Chondrocyte (in vitro differentiated cells): ENCODE measurements around the gene LIN7B. TPM values are rescaled to one million over a fixed set of nuclear protein-coding genes. Genes with fewer than 3 reads are reported as not detected.
A peak's percentile ranks its signal among the peaks of the same experiment; 100 is the strongest.

ENCODE experiments used
- DNase-seq: peaks from one replicate; pipeline ENCODE4 v3.0.0; 2021; ENCODE audit warnings: mixed read lengths, low spot score
- H3K27ac Mint-ChIP-seq: one replicate; pipeline ENCODE4 v1.8.0; 2021; ENCODE audit warnings: mild to moderate bottlenecking, moderate library complexity, mixed read lengths; ENCODE audit not compliant: unreplicated experiment
- H3K27me3 Mint-ChIP-seq: 2 replicates; pipeline ENCODE4 v1.8.0; 2021; ENCODE audit warnings: low read depth, mixed read lengths
- H3K36me3 Mint-ChIP-seq: 2 replicates; pipeline ENCODE4 v1.8.0; 2021; ENCODE audit warnings: low read depth, mixed read lengths
- H3K4me1 Mint-ChIP-seq: 2 replicates; pipeline ENCODE4 v1.8.0; 2021; ENCODE audit warnings: low read depth, mild to moderate bottlenecking, mixed read lengths
- H3K4me3 Mint-ChIP-seq: one replicate; pipeline ENCODE4 v1.8.0; 2021; ENCODE audit warnings: mild to moderate bottlenecking, moderate library complexity, mixed read lengths; ENCODE audit not compliant: unreplicated experiment
- H3K9me3 Mint-ChIP-seq: 2 replicates; pipeline ENCODE4 v1.8.0; 2021; ENCODE audit warnings: low read depth, mixed read lengths
- total RNA-seq: library from RNA; stranded (reverse); gene quantifications from 3 replicates; pipeline ENCODE4 v1.2.1, GENCODE V29; 2021
- TF ChIP-seq, protein P1 (sequence below): fragments of 200-600 bp; sonication (generic); IDR thresholded peaks from 2 replicates; pipeline ENCODE4 v1.5.0; 2021; ENCODE audit warnings: antibody characterized with exemption, mild to moderate bottlenecking, moderate library complexity

LIN7B gene
- total RNA-seq, 1 donor from 2014 or later, result 13.9 TPM

DNA sequence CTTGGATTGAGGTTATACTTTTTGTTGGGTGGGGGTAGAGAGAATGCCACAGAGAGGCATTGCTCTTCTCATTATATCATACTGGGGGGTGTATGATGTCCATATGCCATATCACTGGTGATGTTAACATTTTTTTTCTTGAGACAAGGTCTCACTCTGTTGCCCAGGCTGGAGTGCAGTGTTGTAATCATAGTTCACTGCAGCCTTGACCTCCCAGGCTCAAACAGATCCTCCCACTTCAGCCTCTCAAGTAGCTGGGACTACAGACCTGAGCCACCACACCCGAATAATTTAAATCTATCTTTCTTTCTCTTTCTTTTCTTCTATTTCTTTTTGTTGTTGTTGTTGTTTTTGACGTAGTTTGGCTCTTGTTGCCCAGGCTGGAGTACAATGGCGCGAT lies 33.8 kb upstream of the LIN7B start:
- H3K27me3 Mint-ChIP-seq, result no peaks in the 10 kb centered on the region
- TF ChIP-seq, protein P1, sequence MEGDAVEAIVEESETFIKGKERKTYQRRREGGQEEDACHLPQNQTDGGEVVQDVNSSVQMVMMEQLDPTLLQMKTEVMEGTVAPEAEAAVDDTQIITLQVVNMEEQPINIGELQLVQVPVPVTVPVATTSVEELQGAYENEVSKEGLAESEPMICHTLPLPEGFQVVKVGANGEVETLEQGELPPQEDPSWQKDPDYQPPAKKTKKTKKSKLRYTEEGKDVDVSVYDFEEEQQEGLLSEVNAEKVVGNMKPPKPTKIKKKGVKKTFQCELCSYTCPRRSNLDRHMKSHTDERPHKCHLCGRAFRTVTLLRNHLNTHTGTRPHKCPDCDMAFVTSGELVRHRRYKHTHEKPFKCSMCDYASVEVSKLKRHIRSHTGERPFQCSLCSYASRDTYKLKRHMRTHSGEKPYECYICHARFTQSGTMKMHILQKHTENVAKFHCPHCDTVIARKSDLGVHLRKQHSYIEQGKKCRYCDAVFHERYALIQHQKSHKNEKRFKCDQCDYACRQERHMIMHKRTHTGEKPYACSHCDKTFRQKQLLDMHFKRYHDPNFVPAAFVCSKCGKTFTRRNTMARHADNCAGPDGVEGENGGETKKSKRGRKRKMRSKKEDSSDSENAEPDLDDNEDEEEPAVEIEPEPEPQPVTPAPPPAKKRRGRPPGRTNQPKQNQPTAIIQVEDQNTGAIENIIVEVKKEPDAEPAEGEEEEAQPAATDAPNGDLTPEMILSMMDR, result no peak
- H3K27ac Mint-ChIP-seq, result no peak overlapping the region
- no peak overlapping the region for H3K4me3 Mint-ChIP-seq
- no peaks in the 10 kb centered on the region for H3K36me3 Mint-ChIP-seq
- no peaks in the 10 kb centered on the region for H3K9me3 Mint-ChIP-seq
- peaks cover 8% of the 10 kb centered on the region for H3K4me1 Mint-ChIP-seq
- no peak for DNase-seq

DNA sequence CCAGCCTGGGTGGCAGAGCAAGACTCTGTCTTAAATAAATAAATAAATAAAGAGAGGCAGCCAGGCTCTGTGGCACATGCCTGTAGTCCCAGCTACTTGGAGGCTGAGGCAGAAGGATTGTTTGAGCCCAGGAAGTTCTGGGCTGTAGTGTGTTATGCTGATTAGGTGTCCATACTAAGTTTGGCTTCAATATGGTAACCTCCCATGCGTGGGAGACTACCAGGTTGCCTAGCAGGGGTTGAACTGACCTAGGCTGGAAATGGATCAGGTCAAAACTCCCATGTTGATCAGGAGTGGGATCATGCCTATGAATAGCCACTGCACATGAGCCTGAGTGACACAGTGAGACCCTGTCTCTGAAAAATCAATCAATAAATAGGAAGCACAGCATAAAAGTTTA lies 32.9 kb upstream of the LIN7B start:
- TF ChIP-seq, protein P1, result no peak
- Mint-ChIP-seq H3K27me3 (no peaks in the 10 kb centered on the region), H3K36me3 (peaks cover 1% of the 10 kb centered on the region), H3K4me3 (no peak overlapping the region), H3K4me1 (peaks cover 13% of the 10 kb centered on the region), H3K27ac (no peak overlapping the region), H3K9me3 (no peaks in the 10 kb centered on the region)
- no peak for DNase-seq

DNA sequence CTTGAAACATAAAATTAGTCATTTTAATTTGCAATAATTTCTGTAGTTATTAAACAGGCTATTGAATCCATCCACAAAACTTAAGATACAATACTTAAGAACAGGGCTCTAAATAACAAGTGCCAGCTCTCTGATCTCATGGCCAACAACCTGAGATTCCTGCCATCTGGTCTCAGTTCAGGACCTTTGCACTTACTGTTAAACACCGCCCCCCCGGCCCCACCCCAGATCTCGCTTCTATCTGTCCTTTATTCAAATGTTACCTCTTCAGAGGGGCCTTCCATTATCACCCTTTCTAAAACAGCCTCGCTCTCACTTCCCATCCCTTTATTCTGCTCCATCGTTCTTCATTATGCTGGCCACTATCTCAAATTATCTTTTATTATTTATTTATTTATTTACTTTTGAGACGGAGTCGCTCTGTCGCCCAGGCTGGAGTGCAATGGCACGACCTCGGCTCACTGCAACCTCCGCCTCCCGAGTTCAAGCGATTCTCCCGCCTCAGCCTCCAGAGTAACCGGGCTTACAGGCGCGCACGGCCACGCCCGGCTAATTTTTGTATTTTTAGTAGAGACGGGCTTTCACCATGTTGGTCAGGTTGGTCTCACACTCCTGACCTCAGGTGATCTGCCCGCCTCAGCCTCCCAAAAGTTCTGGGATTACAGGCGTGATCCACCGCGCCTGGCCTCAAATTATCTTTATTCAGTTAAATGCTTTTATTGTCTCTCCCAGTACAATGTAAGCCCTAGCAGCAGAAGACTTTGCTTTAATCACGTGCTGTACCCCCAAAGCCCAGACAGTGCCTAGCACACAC lies 29.8 kb upstream of the LIN7B start:
- no peak for DNase-seq

DNA sequence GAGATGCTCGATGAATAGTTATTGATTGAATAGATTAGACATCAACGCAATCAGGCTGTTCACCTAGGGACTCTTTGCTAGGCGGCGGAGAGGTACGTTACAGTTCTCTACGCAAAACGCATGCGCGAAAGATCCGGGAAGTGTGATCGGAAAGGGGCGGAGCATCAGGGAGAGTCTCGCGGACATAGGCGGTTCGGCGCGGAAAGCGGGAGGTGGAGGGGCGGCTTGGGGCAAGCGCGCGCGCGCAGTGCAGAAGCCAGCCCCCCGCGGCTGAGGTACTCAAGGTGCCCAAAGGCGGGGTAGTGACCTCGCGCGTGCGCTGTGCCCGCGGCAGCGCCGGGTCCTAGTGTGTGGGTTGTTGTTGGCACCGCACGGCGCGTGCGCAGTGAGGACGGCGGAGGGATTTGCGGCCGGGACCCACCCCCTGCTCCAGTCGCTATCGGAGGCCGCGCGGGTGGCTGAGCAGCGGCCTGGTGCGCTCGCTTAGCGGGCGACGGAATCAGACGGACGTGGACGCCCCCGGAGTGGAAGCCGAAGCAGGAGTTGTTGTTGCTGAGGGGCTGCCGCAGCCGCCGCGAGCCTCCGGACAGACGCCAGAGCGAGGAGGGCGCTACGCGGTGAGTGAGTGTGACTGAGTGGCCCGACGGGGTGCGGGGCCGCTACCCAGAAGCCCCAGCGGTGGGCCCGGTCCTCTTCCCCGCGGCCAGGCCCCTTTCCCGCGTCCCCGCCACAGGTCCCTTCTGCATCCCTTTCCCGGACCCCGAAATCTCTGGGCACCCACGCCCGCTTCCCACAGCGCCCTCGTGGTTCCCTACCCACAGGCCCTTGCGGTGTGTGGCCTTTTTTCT lies 28.9 kb upstream of the LIN7B start, which contains the start of gene SNRNP70:
SNRNP70 (plus strand) TSS at position 432 of the 848 bp plus-strand sequence. CDS start 964 bp downstream, outside the sequence.
- Mint-ChIP-seq H3K4me3 (peak within 1 kb of the TSS; percentile 99), H3K9me3 (no peaks in the 10 kb centered on the region), H3K4me1 (peaks cover 37% of the 10 kb centered on the region), H3K27me3 (no peaks in the 10 kb centered on the region), H3K27ac (peak within 1 kb of the TSS; percentile 97), H3K36me3 (peaks cover 10% of the 10 kb centered on the region)
- TF ChIP-seq, protein P1, result peak; percentile 18
- peak; percentile 100 for DNase-seq

More for the DNA sequence above, 29.8 kb upstream of the LIN7B start:
- H3K4me1 Mint-ChIP-seq, result peaks cover 37% of the 10 kb centered on the region
- H3K27me3 Mint-ChIP-seq, result no peaks in the 10 kb centered on the region
- peak overlapping the region; percentile 99 for H3K4me3 Mint-ChIP-seq
- peak overlapping the region; percentile 97 for H3K27ac Mint-ChIP-seq
- H3K9me3 Mint-ChIP-seq, result no peaks in the 10 kb centered on the region
- TF ChIP-seq, protein P1, result no peak
- peaks cover 9% of the 10 kb centered on the region for H3K36me3 Mint-ChIP-seq

DNA sequence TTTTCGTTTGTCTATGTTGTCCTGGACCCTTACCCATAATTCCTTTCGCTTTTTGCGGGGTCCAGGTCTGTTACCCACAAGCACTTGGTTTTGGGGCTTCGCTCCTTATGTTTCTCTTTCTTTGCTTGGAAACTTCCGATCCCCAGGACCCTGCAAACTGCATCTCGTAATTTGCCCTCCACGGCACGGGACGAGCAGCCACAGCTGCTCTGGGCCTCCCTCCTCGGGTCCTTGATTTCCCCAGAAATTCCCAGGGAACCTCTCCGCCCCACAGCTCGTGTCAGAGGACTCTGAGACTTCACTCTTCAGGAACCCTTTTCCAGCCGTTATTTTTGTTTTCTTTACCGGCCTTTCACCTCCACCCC lies 28.3 kb upstream of the LIN7B start:
- Mint-ChIP-seq H3K4me3 (peak overlapping the region; percentile 99), H3K27me3 (no peaks in the 10 kb centered on the region), H3K4me1 (peaks cover 37% of the 10 kb centered on the region), H3K27ac (peak overlapping the region; percentile 97), H3K9me3 (no peaks in the 10 kb centered on the region), H3K36me3 (peaks cover 14% of the 10 kb centered on the region)
- no peak for DNase-seq
- TF ChIP-seq, protein P1, result no peak
